ENCODE measurements around the gene SH3PXD2A. TPM values are rescaled to one million over a fixed set of nuclear protein-coding genes. Genes with fewer than 3 reads are reported as not detected.
A peak's percentile ranks its signal among the peaks of the same experiment; 100 is the strongest.

The SH3PXD2A gene
- total and polyA plus RNA-seq, 9 of the 15 experiments (the other 6 are each of a cell fraction or from before 2014, with no cell fraction given): 0.41 to 9.3 (median 2.5) TPM

GRCh38 chr10:103668351-103669242 is 186.8 kb downstream of the SH3PXD2A start (continued):
- TF ChIP-seq JUND (IDR thresholded peaks at IDR 0.05; ENCODE audit: borderline replicate concordance, low read depth, low read length) (0 out of 2 replicates have a peak, but pooled peaks have one; percentile 3), JUND (tag; IDR thresholded peaks at IDR 0.05; ENCODE audit: borderline replicate concordance, low read depth, low read length) (no peak), FOXK2 (conservative IDR thresholded peaks at IDR 0.05 in 1 of 2, IDR thresholded peaks at IDR 0.05 in 1 of 2; ENCODE audit: low read depth in 2 of 2) (no peak), ZNF655 (CRISPR knock-in tag; IDR thresholded peaks at IDR 0.05) (no peak), ZNF174 (CRISPR knock-in tag; IDR thresholded peaks at IDR 0.05) (no peak), OTX1 (CRISPR knock-in tag; IDR thresholded peaks at IDR 0.05) (no peak), HNRNPH1 (optimal IDR thresholded peaks at IDR 0.05; ENCODE audit: low read depth, low read length) (no peak), ZNF146 (CRISPR knock-in tag; IDR thresholded peaks at IDR 0.05; ENCODE audit: unreplicated experiment) (no peak), CBFA2T3 (IDR thresholded peaks at IDR 0.05) (peak; percentile 64), RBFOX2 (IDR thresholded peaks at IDR 0.05; ENCODE audit: low read depth, low read length) (peak; percentile 73), NFATC3 (IDR thresholded peaks at IDR 0.05) (no peak), ZNF347 (CRISPR knock-in tag; IDR thresholded peaks at IDR 0.05; ENCODE audit: low read depth) (no peak), EHMT2 (IDR thresholded peaks at IDR 0.05) (no peak), HDAC3 (IDR thresholded peaks at IDR 0.05; ENCODE audit: borderline replicate concordance, partially characterized antibody) (no peak), NFXL1 (CRISPR knock-in tag; IDR thresholded peaks at IDR 0.05) (no peak), ZFPM2 (CRISPR knock-in tag; IDR thresholded peaks at IDR 0.05) (no peak), TAF7 (tag; IDR thresholded peaks at IDR 0.05) (no peak), POLR2G (IDR thresholded peaks at IDR 0.05; ENCODE audit: low read depth, low read length) (peak; percentile 80), NCOA4 (IDR thresholded peaks at IDR 0.05; ENCODE audit: partially characterized antibody) (no peak), ELF4 (CRISPR knock-in tag; IDR thresholded peaks at IDR 0.05) (no peak)
- TF ChIP-seq, protein P1, sequence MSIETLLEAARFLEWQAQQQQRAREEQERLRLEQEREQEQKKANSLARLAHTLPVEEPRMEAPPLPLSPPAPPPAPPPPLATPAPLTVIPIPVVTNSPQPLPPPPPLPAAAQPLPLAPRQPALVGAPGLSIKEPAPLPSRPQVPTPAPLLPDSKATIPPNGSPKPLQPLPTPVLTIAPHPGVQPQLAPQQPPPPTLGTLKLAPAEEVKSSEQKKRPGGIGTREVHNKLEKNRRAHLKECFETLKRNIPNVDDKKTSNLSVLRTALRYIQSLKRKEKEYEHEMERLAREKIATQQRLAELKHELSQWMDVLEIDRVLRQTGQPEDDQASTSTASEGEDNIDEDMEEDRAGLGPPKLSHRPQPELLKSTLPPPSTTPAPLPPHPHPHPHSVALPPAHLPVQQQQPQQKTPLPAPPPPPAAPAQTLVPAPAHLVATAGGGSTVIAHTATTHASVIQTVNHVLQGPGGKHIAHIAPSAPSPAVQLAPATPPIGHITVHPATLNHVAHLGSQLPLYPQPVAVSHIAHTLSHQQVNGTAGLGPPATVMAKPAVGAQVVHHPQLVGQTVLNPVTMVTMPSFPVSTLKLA (conservative IDR thresholded peaks at IDR 0.05): peak; percentile 60 to 73
- TF ChIP-seq, protein P2, sequence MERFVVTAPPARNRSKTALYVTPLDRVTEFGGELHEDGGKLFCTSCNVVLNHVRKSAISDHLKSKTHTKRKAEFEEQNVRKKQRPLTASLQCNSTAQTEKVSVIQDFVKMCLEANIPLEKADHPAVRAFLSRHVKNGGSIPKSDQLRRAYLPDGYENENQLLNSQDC (CRISPR knock-in tag; IDR thresholded peaks at IDR 0.05): no peak
- TF ChIP-seq, protein P3, sequence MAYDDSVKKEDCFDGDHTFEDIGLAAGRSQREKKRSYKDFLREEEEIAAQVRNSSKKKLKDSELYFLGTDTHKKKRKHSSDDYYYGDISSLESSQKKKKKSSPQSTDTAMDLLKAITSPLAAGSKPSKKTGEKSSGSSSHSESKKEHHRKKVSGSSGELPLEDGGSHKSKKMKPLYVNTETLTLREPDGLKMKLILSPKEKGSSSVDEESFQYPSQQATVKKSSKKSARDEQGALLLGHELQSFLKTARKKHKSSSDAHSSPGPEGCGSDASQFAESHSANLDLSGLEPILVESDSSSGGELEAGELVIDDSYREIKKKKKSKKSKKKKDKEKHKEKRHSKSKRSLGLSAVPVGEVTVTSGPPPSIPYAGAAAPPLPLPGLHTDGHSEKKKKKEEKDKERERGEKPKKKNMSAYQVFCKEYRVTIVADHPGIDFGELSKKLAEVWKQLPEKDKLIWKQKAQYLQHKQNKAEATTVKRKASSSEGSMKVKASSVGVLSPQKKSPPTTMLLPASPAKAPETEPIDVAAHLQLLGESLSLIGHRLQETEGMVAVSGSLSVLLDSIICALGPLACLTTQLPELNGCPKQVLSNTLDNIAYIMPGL (CRISPR knock-in tag; IDR thresholded peaks at IDR 0.05): no peak

Measured in K562 (cell line).